GM18505 (cell line): ENCODE data around the gene SLIT3.

Source experiments
- ATAC-seq: cut with Tn5 transposase; IDR thresholded peaks from one replicate; pipeline ENCODE4 v1.9.1; 2021; ENCODE audit not compliant: unreplicated experiment
- POLR2A ChIP-seq: IDR thresholded peaks from 4 replicates; pipeline ENCODE4 v1.6.1; 2011; ENCODE audit warnings: borderline replicate concordance; ENCODE audit not compliant: insufficient read depth, insufficient read length; ENCODE audit errors: extremely low read depth

SLIT3 gene

GRCh38 chr5:169291877-169292276 lies 9.1 kb downstream of the SLIT3 start:
- no peak for ATAC-seq
- TF ChIP-seq POLR2A, result no peak

GRCh38 chr5:169290895-169291294 lies 10.0 kb downstream of the SLIT3 start:
- TF ChIP-seq POLR2A, result no peak
- no peak for ATAC-seq

DNA sequence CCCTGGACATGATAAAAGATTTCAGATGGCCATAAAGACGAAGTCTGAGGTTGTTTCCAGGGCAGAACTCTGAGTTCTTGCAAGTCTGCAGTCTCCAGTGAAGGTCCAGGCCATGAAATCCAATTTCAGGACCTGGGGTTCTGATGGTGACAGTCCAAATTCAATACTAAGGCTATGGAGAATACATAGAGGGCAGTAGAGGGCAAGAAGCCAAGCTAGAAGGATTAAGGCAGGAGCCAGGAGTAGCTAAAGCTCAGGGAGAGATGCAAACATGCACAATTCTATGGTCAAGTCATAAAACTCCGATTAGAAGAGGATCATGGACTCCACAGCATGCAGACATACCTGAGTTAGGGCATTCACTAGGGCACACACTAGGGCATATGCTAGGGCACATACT lies 11.4 kb downstream of the SLIT3 start:
- ATAC-seq, result no peak
- no peak for TF ChIP-seq POLR2A

DNA sequence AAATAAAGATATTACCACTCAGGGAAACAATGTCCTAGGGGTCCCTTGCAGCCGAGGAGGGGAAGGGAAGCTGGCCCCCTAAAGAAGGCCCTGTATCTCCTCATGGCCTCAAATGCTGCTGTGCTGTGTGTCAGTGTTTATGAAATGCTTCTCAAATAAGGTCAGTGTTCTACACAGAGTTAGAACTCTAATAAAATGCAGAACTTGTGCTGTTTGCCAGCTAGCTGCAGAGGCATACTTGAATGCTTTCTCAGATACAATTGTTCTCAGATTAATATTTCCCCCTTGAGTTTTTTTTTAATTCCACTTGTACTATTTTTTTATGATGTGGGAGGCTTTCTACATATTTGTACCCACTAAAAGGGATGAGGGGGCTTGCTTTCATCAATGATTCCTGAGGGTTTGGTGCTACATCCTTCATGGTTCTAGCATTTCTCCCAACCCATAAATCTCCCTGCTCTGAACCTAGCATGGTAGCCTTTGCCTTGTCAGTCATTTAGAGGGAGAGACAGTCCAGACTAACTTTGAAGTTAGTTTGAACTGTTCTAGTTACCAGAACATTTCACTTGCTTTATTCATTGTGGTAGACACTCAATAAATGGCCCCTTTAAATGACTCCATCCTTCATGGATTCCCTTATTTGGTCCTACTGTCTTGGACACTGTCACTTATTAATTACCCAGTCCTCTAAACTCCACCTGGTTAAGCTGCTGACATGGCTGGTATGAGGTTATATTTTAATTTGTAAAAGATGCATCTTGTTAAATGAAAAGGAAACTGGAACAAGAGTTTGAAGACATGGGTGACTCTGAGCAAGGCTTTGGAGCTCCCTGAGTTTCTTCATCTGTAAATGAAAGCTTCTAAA lies 12.6 kb downstream of the SLIT3 start:
- TF ChIP-seq POLR2A, result no peak
- no peak for ATAC-seq

- TF ChIP-seq POLR2A, result no peak
- no peak for ATAC-seq
Measured at GRCh38 chr5:169287529-169287928, 13.4 kb downstream of the SLIT3 start.

DNA sequence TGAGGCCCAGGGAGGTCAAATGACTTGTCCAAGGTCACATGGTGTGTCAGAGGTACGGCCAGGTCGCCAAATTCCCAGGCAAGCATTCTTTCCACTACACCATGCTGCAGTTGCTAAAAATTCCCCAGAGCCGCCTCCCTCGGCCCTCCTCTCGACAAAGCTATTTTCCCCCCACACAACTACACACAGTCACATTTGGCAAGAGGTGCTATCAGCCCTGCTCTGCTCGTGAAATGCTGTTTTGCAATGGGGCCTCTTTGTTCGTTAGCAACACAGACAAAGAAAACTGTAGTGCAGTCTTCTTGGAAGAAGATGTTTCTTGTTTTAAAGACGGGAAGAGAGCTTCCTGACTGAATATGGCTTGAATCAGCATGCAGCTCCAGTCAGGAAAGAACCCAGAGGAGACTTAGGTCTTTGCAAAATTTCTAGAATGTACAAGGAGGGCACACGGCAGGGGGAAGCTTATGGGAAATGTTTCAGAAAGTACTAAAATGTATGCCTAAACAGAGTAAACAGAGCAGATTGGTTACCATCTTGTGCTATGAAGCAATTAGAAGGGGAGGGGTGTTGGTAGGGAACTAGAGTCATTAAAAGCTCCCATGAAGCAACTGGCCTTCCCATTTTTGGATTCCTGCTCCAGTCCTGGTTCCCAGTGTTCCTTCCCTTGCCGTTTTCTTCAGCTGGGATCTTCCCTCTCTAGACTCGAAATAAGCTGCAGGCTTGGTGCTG lies 14.2 kb downstream of the SLIT3 start:
- no peak for ATAC-seq
- TF ChIP-seq POLR2A, result no peak

GRCh38 chr5:169283887-169284286 lies 17.1 kb downstream of the SLIT3 start:
- TF ChIP-seq POLR2A, result no peak
- no peak for ATAC-seq

- ATAC-seq, result no peak
- TF ChIP-seq POLR2A, result no peak
Measured at GRCh38 chr5:169281625-169282024, 19.3 kb downstream of the SLIT3 start.

GRCh38 chr5:169280696-169281095 lies 20.2 kb downstream of the SLIT3 start:
- no peak for ATAC-seq
- TF ChIP-seq POLR2A, result no peak

DNA sequence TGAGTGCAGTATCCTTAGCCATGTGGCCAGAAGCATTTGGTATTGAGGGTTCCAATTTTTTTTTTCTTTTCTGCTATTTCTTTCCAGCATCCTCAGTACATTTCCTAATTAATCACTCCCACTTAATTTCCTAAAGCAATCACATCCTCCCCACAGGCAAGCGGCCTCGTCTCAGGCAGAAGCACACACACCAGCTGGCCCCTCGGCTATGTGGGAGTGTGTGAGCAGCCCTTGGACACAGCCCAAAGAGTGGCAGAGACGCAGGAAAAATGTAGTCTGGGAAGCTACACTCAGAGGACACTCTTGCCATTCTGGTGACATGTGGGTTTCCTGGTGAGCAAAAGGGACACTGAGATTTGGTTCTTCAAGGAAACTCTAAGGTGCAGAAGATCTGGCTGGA lies 20.7 kb downstream of the SLIT3 start:
- TF ChIP-seq POLR2A, result no peak
- ATAC-seq, result no peak

- ATAC-seq, result no peak
- no peak for TF ChIP-seq POLR2A
Measured at GRCh38 chr5:169279125-169279524, 21.8 kb downstream of the SLIT3 start.

DNA sequence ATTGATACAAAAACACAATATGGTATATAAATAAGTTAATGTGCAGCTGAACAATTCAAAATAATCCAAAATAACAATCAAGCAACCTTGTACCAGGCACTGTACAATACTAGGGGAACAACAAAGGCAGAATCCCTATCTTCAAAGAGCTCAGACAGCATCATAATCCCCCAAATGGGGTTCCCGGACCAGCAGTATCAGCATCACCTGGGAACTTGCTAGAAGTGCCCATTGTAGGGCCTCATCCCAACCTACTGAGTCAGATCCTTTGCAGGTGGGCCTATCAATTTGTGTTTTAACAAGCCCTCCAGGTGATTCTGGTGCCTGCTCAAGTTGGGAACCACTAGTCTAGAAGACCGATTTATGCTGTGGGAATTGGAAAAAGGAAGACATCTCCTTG lies 27.1 kb downstream of the SLIT3 start:
- no peak for TF ChIP-seq POLR2A
- ATAC-seq, result no peak

DNA sequence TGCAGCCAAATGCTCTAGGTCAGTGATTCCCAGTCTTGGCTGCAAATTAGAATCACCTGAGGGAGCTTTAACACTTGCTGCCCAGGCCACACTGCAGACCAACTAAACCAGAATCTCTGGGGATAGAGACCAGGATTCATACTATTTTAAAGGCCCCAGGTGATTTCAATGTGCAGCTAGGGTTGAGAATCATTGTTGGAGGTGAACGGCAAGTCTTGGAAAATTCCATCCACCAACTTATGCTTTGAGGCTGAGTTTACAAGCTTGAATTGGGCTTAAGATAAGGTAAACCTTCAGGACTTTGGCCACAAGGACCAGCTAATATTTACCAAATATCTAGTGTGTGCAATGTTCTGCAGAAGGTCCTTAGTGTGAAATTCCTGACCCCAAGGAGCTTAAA lies 27.5 kb downstream of the SLIT3 start:
- ATAC-seq, result no peak
- TF ChIP-seq POLR2A, result no peak
